HG03060 (cell line): Measurements from ENCODE around the gene CFAP91.
A peak's percentile ranks its signal among the peaks of the same experiment; 100 is the strongest.
"Not testable (repeated sequence)": the region's sequence is repeated elsewhere in the genome, so short reads cannot be mapped to it uniquely, and the experiment has no call there.

Experiments
- ATAC-seq: cut with Tn5 transposase; IDR thresholded peaks from one replicate; pipeline ENCODE4 v1.9.1; 2021; ENCODE audit warnings: low read depth, moderate number of reproducible peaks; ENCODE audit not compliant: unreplicated experiment

Gene CFAP91

GRCh38 chr3:119676771-119677640 is 25.8 kb upstream of the CFAP91 start, which contains the start of gene COX17:
Gene COX17 (minus strand): TSS chr3:119677406. CDS start chr3:119677310, 96 bp downstream.
- ATAC-seq = peak; percentile 87

- no peak for ATAC-seq
Measured at GRCh38 chr3:119677641-119677934, 25.2 kb upstream of the CFAP91 start.

DNA sequence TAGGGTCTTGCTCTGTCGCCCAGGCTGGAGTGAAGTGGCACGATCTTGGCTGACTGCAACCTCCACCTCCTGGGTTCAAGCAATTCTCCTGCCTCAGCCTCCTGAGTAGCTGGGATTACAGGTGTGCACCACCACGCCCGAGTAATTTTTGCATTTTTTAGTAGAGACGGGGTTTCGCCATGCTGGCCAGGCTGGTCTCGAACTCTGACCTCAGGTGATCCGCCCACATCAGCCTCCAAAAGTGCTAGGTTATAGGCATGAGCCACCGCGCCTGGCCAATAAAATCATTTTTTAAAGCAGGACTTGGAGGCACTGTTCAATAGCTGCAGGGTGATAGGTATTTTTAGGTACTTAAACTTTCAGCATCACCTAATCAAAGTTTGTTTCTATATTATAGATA is 24.6 kb upstream of the CFAP91 start:
- not testable (repeated sequence) for ATAC-seq

DNA sequence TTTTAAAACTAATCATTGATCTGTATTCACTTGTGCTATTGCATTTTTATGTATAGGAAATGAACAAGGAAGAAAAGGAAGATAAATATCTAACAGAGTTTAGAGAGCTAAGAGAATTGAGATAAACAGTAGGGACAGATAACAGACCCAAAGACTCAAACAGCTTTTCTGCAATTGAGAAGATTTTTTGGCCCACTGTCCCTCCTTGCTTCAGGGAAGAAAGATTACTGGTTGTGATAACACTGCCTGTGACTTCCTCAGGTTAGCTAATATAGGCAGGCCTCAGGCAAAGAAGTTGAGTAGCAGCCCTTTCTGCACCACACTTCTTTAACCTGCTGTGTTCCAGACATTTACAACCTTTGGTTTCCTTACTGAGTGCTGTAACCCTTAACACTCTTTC is 22.9 kb upstream of the CFAP91 start:
- ATAC-seq = no peak

- peak; percentile 28 for ATAC-seq
Measured at GRCh38 chr3:119681279-119681678, 21.5 kb upstream of the CFAP91 start.

DNA sequence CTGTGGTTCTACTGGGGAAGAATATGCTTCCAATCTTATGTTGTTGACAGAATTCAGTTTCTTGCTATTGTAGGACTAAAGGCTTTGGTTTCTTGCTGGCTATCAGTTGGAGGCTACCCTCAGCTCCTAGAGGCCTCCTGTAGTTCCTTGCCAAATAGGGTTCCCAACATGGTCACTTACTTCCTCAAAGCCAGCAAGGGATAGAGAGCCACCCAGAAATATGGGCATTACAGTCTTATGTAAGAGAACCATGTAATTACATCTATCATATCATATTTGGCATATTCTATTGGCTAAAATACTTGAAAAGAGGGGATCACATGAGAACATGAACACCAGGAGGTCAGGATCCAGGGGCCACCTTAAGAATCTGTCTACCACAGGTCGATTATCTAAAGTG is 19.4 kb upstream of the CFAP91 start:
- ATAC-seq = no peak

DNA sequence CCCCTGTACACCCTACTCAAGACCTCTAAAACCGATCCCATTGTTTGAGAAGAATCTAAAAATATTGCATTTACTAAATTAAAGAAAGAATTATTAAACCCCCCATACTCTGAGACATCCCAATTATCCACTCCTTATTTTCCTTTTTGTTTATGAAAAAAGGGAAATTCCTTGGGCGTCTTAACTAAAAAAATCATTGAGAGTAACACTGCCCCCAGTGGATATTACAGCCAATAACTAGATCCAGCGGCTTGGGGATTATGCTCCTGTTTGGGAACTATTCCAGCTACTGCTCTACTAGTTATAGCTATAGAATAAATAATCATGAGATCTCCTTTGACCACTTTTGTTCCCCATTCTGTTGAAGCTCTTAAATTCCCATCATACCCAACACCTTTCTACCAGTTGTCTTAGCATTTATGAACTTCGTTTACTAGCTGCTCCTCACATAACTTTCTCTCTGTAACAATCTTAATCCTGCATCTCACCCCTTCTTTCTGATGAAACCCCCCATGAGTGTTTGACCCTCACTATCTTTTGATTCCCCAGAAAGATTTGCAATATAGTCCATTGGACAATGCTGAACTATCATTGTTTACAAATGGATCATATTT is 12.7 kb upstream of the CFAP91 start:
- ATAC-seq = no peak

GRCh38 chr3:119695480-119695879 is 7.3 kb upstream of the CFAP91 start:
- no peak for ATAC-seq

DNA sequence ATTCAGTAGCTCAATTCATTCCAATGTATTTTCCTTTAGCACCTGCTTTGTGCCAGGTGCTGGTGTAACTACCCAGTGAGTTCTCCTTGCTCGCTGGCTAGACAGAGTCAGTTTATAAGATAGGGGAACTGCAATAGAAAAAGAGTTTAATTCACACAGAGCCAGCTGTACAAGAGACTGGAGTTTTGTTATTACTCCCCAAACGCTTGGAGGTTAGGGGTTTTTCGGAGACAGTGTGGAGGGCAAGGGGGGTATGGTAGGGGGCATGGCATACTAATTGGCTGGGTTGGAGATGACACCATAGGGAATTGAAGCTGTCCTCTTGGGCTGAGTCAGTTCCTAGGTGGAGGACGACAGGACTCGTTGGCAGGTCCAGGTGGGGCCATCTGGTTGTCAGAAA is 5.4 kb upstream of the CFAP91 start:
- no peak for ATAC-seq

- no peak for ATAC-seq
Measured at GRCh38 chr3:119700269-119700919, 2.4 kb upstream of the CFAP91 start.

DNA sequence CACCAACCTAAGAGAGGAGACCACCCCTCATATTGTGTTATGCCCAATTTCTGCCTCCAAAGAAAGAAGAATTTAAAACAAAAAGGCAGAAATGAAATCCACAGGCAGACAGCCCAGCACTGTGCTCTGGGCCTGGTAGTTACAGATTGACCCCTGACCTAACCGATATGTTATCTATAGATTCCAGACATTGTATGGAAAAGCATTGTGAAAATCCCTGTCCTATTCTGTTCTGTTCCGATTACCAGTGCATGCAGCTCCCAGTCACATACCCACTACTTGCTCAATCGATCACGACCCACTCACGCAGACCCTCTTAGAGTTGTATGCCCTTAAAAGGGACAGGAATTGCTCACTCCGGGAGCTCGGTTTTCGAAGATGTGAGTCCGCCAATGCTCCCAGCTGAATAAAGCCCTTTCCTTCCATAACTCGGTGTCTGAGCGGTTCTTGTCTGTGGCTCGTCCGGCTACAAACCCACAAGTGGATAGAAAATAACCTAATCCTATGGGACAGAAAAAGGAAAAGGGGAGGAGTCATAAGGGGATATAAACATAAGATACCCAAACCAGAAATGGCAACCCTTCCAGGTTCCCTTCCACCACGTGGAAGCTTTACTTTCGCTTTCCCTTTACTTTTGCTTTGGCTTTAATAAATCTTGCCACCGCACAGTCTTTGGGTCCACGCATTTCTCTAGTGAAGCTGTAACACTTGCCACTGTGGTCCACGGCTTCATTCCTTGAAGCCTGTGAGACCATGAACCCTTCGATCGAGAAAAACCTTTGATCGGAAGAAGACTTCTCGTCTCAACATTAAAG is 1.7 kb upstream of the CFAP91 start:
- ATAC-seq = no peak

DNA sequence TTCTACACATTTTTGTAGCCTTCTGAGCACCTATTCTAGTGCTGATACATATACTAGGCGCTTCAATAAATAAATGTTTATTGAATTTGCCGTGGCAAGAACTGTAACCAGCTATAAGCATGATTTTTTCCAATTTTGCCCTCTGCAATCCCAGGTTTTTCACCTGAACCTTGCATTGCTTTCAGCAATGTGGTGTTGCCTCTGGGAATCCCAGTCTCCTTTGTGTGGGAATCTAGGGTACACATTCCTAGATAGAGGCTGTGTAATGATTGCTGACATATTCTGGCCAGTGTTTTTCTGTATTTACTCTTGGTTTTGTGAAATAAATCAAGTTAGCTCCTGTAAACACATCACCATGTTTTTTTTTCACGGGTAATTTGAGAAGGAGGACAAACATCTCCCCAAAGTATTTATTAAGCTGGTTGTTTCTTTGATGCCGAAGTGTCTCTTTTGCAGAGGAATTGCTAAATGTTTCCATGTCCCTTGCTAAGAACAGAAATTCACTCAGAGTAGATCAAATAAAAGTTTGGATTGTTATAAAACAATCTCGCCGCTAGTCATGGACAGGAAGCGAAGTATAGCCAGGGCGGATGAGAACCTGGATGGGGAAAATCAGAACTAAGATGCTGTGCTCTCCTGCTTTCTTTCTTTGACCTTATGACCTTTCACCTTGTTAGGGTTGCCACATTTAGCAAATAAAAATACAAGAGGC is 1.2 kb downstream of the CFAP91 start:
- ATAC-seq = no peak

GRCh38 chr3:119715105-119715504 is 12.3 kb downstream of the CFAP91 start:
- no peak for ATAC-seq

- ATAC-seq = no peak
Measured at GRCh38 chr3:119716998-119717397, 14.2 kb downstream of the CFAP91 start.

DNA sequence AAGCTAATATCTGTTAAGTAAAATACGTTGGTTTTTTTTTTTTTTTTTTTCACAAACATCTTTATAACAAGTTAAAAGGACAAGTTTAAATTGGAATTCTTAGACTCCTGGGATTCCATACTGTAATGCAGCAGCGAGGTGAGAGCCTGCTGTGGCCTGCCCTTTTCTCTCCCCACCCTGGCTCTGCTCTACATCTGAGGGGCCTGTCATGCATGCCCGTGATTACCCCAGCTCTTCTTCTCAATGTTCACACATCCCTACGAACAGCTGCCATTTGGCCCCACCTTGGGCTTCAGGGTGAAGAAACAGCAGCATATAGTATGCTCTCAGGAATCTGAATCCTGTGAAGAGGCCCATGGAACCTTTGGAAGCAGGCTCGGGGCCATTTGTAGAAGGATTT is 14.7 kb downstream of the CFAP91 start:
- ATAC-seq = no peak

GRCh38 chr3:119723022-119723421 is 20.2 kb downstream of the CFAP91 start:
- ATAC-seq = no peak

GRCh38 chr3:119726909-119727308 is 24.1 kb downstream of the CFAP91 start:
- no peak for ATAC-seq

- ATAC-seq = no peak
Measured at GRCh38 chr3:119729996-119730395, 27.2 kb downstream of the CFAP91 start.

- ATAC-seq = no peak
Measured at GRCh38 chr3:119731560-119732343, 28.9 kb downstream of the CFAP91 start.
